ENCODE data around the gene M1AP.

The M1AP gene

GRCh38 chr2:74514368-74515270 is 133.5 kb downstream of the M1AP start, which contains the start of gene TLX2:
TLX2 (plus strand) TSS chr2:74514450; CDS start chr2:74514807, 357 bp downstream.
- no peak for TF ChIP-seq CTCF (IDR thresholded peaks at IDR 0.05; ENCODE audit: control insufficient read depth, extremely low read depth, insufficient read depth)
- H3K4me3 ChIP-seq (ENCODE audit: low read depth, low read length): no peak within 1 kb of the TSS
- DNase-seq (ENCODE audit: low read depth): no peak

GRCh38 chr2:74513605-74514367 is 134.3 kb downstream of the M1AP start:
- DNase-seq (ENCODE audit: low read depth): no peak
- no peak overlapping the region for H3K4me3 ChIP-seq (ENCODE audit: low read depth, low read length)
- no peak for TF ChIP-seq CTCF (IDR thresholded peaks at IDR 0.05; ENCODE audit: control insufficient read depth, extremely low read depth, insufficient read depth)

DNA sequence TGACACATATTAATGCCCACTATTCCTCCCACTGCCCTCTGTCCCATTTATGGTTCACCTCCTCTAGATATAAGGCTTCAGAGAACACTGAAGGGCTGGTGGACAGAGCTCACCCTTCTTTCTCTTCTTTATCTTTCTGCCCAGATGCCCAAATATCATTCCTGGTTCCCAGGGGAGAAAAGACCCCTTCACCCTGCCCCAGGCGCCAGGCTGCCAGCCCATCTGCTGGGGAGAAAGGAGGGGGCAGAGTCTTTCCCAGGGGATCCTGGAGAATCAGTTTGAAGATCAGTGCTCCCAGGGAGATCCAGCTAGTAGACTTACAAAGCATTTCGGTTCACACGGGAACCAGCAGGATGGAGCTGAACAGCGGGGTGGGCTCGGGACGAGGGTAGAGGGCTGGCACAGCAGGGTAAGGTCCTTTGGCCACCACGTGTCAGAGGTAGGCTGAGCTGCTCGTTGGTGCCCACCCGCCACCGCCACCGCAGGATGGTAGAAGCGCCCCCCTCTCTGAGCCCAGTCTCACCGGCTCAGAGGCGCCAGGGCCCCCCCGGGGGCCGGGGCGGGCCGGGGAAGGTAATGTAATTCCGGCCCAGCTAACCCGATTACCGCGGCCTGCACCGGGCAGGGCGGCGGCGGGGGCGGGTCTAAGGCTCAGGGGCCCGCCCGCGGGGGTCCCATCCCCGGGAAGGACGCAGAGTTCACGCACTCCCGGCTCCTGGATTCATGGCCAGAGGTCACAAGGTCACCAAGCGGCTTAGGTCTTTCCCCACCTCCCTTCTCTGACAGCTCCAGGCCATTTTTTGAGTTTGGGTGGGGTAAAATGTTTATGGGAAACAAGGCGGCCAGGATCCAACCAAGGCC is 135.2 kb downstream of the M1AP start:
- no peak for DNase-seq (ENCODE audit: low read depth)
- no peak for TF ChIP-seq CTCF (IDR thresholded peaks at IDR 0.05; ENCODE audit: control insufficient read depth, extremely low read depth, insufficient read depth)
- H3K4me3 ChIP-seq (ENCODE audit: low read depth, low read length): no peak overlapping the region

DNA sequence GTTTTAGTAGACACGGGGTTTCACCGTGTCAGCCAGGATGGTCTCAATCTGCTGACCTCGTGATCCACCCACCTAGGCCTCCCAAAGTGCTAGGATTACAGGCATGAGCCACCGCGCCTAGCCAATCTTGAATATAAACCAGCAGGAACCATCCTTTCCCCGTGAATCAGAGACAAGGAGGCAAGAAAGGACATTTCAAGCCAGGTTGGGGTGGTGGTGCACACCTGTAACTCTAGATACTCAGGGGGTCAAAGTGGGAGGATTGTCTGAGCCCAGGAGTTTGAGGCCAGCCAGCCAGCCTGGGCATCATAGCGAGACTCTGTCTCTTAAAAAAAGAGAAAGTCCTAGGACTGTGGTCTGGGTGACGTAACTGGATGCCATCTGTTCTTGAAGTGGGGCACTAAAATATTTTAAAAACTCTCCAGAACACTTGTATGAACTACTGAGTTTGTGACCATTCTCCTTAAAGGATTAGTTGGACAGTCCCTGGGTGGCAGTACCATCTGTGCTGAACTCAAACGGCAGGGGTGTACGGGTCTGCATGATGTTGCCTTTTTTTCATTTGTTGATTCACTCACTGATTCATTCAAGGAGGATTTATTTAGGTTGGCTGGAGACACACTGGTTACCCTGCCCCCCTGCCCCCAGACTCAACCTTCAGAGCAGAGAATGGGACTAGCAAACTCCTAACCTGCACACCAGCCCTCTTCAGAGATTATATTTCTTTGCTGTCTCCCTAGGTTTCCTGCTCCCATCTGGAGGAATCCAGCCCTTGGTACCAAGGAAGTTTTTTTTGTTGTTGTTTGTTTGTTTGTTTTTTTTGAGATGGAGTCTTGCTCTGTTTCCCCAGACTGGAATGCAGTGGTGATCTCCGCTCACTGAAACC is 136.8 kb downstream of the M1AP start:
- DNase-seq (ENCODE audit: low read depth): no peak
- no peak for TF ChIP-seq CTCF (IDR thresholded peaks at IDR 0.05; ENCODE audit: control insufficient read depth, extremely low read depth, insufficient read depth)
- H3K4me3 ChIP-seq (ENCODE audit: low read depth, low read length): no peak overlapping the region

- TF ChIP-seq CTCF (IDR thresholded peaks at IDR 0.05; ENCODE audit: control insufficient read depth, extremely low read depth, insufficient read depth): no peak
- no peak overlapping the region for H3K4me3 ChIP-seq (ENCODE audit: low read depth, low read length)
- DNase-seq (ENCODE audit: low read depth): no peak
Measured at GRCh38 chr2:74510272-74510671, 137.9 kb downstream of the M1AP start.

Measured in LNCaP clone FGC (cell line).